ENCODE measurements around the gene TMIE. TPM values are rescaled to one million over a fixed set of nuclear protein-coding genes. Genes with fewer than 3 reads are reported as not detected.

The TMIE gene
- total and polyA plus RNA-seq, 7 donors = 0.27 to 2.2 (median 0.40) TPM

GRCh38 chr3:46679681-46680080 is 21.5 kb upstream of the TMIE start:
- no peak for TF ChIP-seq CTCF (IDR thresholded peaks at IDR 0.05)
- ATAC-seq = no peak
- H3K27me3 ChIP-seq (ENCODE audit: insufficient read depth in 3 of 3, low read length in 2 of 3) = no peaks in the 10 kb centered on the region
- peaks cover 4% of the 10 kb centered on the region for H3K4me1 ChIP-seq
- H3K9me3 ChIP-seq = no peaks in the 10 kb centered on the region
- H3K4me3 ChIP-seq = no peak overlapping the region
- WGBS, 3 donors = 81 to 89% (median 86%) methylated on average over 5 of the region's 5 CpGs
- peaks cover 0 to 69% of the 10 kb centered on the region in 2 donors for H3K36me3 ChIP-seq (ENCODE audit: insufficient read depth in 1 of 2, low read depth in 1 of 2)
- intact Hi-C loops (cut with DNase I) = no loop called here
- no peak overlapping the region for H3K27ac ChIP-seq
- DNase-seq = no peak

GRCh38 chr3:46680298-46680826 is 20.8 kb upstream of the TMIE start:
- Histone ChIP-seq H3K36me3 (ENCODE audit: insufficient read depth in 1 of 2, low read depth in 1 of 2) (peaks cover 0 to 70% of the 10 kb centered on the region in 2 donors), H3K4me1 (peaks cover 4% of the 10 kb centered on the region), H3K27ac (no peak overlapping the region), H3K27me3 (ENCODE audit: insufficient read depth in 3 of 3, low read length in 2 of 3) (no peaks in the 10 kb centered on the region), H3K4me3 (no peak overlapping the region), H3K9me3 (no peaks in the 10 kb centered on the region)
- WGBS, 3 donors = 81 to 90% (median 86%) methylated on average over 9 of the region's 9 CpGs
- no peak for TF ChIP-seq CTCF (IDR thresholded peaks at IDR 0.05)
- ATAC-seq (no peak), DNase-seq (no peak)
- intact Hi-C loops (cut with DNase I) = no loop called here

GRCh38 chr3:46681387-46681786 is 19.8 kb upstream of the TMIE start:
- 88 to 90% (median 90%) methylated on average over 10 of the region's 10 CpGs for WGBS, 3 donors
- ATAC-seq (no peak), DNase-seq (no peak)
- Histone ChIP-seq H3K9me3 (no peaks in the 10 kb centered on the region), H3K27ac (no peak overlapping the region), H3K4me3 (no peak overlapping the region), H3K4me1 (peaks cover 4% of the 10 kb centered on the region), H3K27me3 (ENCODE audit: insufficient read depth in 3 of 3, low read length in 2 of 3) (no peaks in the 10 kb centered on the region), H3K36me3 (ENCODE audit: insufficient read depth in 1 of 2, low read depth in 1 of 2) (peaks cover 0 to 70% of the 10 kb centered on the region in 2 donors)
- intact Hi-C loops (cut with DNase I) = no loop called here
- TF ChIP-seq CTCF (IDR thresholded peaks at IDR 0.05) = no peak

- 83 to 90% (median 89%) methylated on average over 13 of the region's 13 CpGs for WGBS, 3 donors
- peaks cover 4% of the 10 kb centered on the region for H3K4me1 ChIP-seq
- DNase-seq = no peak
- no peak for TF ChIP-seq CTCF (IDR thresholded peaks at IDR 0.05)
- ATAC-seq = no peak
- intact Hi-C loops (cut with DNase I) = no loop called here
- H3K4me3 ChIP-seq = no peak overlapping the region
- H3K27me3 ChIP-seq (ENCODE audit: insufficient read depth in 3 of 3, low read length in 2 of 3) = no peaks in the 10 kb centered on the region
- H3K9me3 ChIP-seq = no peaks in the 10 kb centered on the region
- H3K27ac ChIP-seq = no peak overlapping the region
- H3K36me3 ChIP-seq (ENCODE audit: insufficient read depth in 1 of 2, low read depth in 1 of 2) = peaks cover 0 to 74% of the 10 kb centered on the region in 2 donors
These were observed 19.2 kb upstream of the TMIE start for GRCh38 chr3:46681856-46682540.
